Measurements from ENCODE around the gene ZNF23.

DNA sequence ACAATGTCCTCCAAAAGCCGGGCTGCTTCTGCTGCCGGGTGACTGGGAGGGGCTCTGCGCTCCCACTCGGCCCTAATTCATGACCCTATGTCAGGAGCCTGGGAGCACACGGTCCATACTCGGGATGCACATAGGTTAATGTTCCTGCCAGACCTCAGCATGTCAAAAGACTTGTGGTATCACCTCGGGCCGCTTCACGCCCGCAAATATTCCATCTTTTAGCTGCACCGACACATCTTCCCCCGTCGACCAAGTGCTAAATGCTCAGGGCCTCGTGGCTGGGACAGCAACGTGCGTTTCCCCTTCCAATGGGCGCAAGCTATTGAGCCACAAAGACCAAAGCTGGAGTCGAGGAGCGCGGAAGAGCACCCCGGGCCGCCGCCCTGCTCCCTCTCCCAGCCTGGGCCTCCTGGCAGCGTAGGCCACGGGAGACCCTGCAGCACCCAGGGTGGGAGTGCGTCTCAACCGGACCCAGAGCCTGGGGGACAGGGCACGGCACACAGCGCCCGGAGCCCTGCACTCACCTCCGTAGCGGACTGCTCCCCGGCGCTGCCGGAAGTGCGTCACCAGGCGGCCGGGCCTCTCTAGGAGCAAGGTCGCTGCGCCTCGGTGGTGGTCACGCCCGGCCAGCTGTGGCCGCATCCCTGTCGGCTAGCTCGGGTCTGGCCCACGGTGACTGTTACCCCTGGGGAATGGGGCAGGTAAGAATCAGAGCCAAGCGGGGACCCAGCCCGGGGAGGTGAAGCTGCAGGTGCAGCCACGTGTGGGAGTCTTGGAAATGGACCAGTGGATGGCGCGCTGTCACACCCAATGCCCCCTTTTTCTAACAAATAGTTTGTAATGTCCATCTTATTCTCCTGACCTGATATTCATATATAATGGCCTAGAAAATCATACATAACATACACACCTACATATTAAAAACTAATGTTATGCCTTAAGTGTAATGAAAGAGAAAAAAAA is at the start of gene ZNF23:
- TF ChIP-seq EZH2phosphoT487 (IDR thresholded peaks at IDR 0.05; ENCODE audit: insufficient read depth, low read depth) (no peak), EZH2 (IDR thresholded peaks at IDR 0.05; ENCODE audit: insufficient read depth, poor library complexity, severe bottlenecking) (no peak)
